ENCODE data around the gene PRDM12. TPM values are rescaled to one million over a fixed set of nuclear protein-coding genes. Genes with fewer than 3 reads are reported as not detected.

PRDM12 gene
- total and polyA plus RNA-seq, 10 donors = 0.06 to 0.07 TPM; not detected in 8

DNA sequence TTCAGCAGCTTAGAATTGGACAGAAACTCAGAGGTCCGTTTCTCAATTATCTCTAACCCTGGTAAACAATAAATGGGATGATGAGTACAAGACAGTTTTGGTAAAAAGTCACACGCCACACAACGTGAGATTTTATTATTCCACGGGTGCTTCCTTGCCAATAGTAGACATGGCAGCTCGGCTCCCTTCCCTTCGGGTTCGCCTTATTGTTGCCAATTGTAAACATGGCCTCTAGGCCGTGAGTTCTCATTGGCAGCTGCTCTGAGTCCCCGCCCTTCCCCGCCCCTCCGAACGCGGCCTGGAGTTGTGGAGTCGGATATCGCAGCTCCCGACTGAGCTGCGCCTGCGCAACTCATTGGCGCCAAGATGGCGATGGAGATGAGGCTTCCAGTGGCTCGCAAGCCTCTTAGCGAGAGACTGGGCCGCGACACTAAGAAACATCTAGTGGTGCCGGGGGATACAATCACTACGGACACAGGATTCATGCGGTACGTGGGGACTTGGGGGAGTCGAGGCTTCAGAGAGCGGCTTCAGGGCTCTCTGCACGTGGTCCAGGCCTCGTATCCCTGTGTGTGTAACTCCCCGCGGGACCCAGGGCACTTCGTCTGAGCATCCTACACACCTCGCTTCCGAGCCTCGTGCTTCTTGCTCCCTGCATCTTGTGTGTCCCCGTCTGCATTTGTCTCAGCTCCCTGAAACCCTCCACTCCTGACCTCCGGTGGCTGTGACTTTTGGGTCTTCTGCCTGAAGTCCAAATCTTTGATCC, 29.2 kb downstream of the PRDM12 start, which contains the start of gene EXOSC2:
Gene EXOSC2, plus strand, starts transcription at position 355 of the 766 bp plus-strand sequence. Its CDS starts 12 bp downstream, at position 367.
- peaks cover 0 to 35% (median 29%) of the 10 kb centered on the region in 6 donors for H3K36me3 ChIP-seq
- peak within 1 kb of the TSS; percentile 35 to 81 (median 68) for H3K27ac ChIP-seq
- peak; percentile 98 for DNase-seq
- H3K4me3 ChIP-seq = peak within 1 kb of the TSS; percentile 61 to 93 (median 88)
- 0 to 1% (median 0%) methylated on average over 37 to 40 of the region's 40 CpGs for WGBS, 5 donors
- no peaks in the 10 kb centered on the region for H3K27me3 ChIP-seq (replicated peaks in 1 of 7)
- TF ChIP-seq POLR2AphosphoS5 (IDR thresholded peaks at IDR 0.05) (peak; percentile 92 to 98 (median 96)), CTCF (IDR thresholded peaks at IDR 0.05 in 8 of 11, conservative IDR thresholded peaks at IDR 0.05 in 3 of 11) (peak in 2 of 11 experiments; percentile 11 to 23), POLR2A (IDR thresholded peaks at IDR 0.05) (peak in 1 of 3 donors; percentile 69)
- intact Hi-C loops (cut with DNase I; ENCODE audit: low total_unique reads) = no loop called here
- peaks cover 13 to 54% (median 32%) of the 10 kb centered on the region in 6 donors for H3K4me1 ChIP-seq
- H3K9me3 ChIP-seq = no peaks in the 10 kb centered on the region

DNA sequence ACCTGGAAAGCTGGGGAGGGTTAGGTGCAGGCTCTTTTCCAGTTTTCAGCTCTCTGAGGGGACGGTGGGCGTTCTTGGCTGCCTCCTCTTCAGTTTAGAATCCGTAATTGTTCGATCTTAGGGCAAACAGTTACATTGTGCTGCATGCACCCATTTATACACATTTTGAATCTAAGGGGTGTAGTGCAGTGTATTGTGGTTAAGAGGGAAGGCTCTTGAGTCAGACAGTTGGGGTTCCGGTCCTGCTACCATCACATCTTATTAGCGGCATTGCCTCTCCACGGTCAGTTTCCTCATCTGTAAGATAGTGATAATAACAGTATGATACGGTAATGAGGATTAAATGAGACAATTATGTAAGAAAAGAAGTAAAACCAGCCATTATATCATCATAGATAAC, 29.8 kb downstream of the PRDM12 start:
- WGBS, 5 donors = 0 to 2% (median 0%) methylated on average over 8 of the region's 8 CpGs
- no peak for DNase-seq
- intact Hi-C loops (cut with DNase I; ENCODE audit: low total_unique reads) = no loop called here

DNA sequence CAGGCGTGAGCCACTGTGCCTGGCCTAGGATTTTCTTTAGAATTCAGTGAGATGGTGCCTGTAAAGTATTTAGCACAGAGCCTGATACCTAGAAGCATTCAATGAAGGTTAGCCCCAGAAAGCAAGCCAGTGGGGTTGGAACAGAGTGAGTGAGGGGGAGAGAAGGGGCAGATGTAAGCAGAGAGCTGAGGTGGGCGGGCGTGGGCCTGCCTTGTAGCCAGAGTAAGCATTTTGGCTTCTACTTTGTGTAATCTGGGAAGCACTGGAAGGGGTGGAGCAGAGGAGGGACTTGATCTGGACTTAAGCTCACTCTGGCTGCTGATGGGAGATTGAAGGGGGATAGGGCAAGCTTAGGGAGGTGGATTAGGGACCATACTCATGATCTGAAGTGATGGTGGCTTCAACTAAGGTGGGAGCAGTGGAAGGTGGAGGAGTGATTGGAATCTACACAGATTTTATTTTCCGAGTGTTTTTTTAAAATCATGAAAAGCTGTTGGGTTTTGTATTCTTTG, 31.8 kb downstream of the PRDM12 start:
- Histone ChIP-seq H3K4me1 (peaks cover 13 to 65% (median 30%) of the 10 kb centered on the region in 6 donors), H3K36me3 (peaks cover 0 to 60% (median 51%) of the 10 kb centered on the region in 6 donors), H3K27ac (no peak overlapping the region), H3K9me3 (no peaks in the 10 kb centered on the region), H3K4me3 (no peak overlapping the region), H3K27me3 (replicated peaks in 1 of 7) (no peaks in the 10 kb centered on the region)
- TF ChIP-seq POLR2A (IDR thresholded peaks at IDR 0.05) (no peak), POLR2AphosphoS5 (IDR thresholded peaks at IDR 0.05) (no peak), CTCF (IDR thresholded peaks at IDR 0.05 in 8 of 11, conservative IDR thresholded peaks at IDR 0.05 in 3 of 11) (no peak)
- intact Hi-C loops (cut with DNase I; ENCODE audit: low total_unique reads) = no loop called here
- WGBS, 5 donors = 90 to 98% (median 97%) methylated on average over 4 of the region's 4 CpGs
- DNase-seq = no peak

More for the DNA sequence above, 29.8 kb downstream of the PRDM12 start:
- Histone ChIP-seq H3K27ac (peak overlapping the region in 4 of 8 donors; percentile 36 to 81 (median 68)), H3K9me3 (no peaks in the 10 kb centered on the region), H3K36me3 (peaks cover 0 to 41% (median 34%) of the 10 kb centered on the region in 6 donors), H3K4me1 (peaks cover 13 to 60% (median 32%) of the 10 kb centered on the region in 6 donors), H3K4me3 (peak overlapping the region; percentile 61 to 93 (median 88)), H3K27me3 (replicated peaks in 1 of 7) (no peaks in the 10 kb centered on the region)
- TF ChIP-seq CTCF (IDR thresholded peaks at IDR 0.05 in 8 of 11, conservative IDR thresholded peaks at IDR 0.05 in 3 of 11) = no peak
- no peak for TF ChIP-seq POLR2A (IDR thresholded peaks at IDR 0.05)
- no peak for TF ChIP-seq POLR2AphosphoS5 (IDR thresholded peaks at IDR 0.05)

- peaks cover 13 to 69% (median 32%) of the 10 kb centered on the region in 6 donors for H3K4me1 ChIP-seq
- no peak overlapping the region for H3K4me3 ChIP-seq
- H3K27me3 ChIP-seq (replicated peaks in 1 of 7) = no peaks in the 10 kb centered on the region
- WGBS, 5 donors = 83 to 95% (median 90%) methylated on average over 8 of the region's 8 CpGs
- TF ChIP-seq POLR2A (IDR thresholded peaks at IDR 0.05) (no peak), CTCF (IDR thresholded peaks at IDR 0.05 in 8 of 11, conservative IDR thresholded peaks at IDR 0.05 in 3 of 11) (no peak), POLR2AphosphoS5 (IDR thresholded peaks at IDR 0.05) (no peak)
- peaks cover 0 to 68% (median 58%) of the 10 kb centered on the region in 6 donors for H3K36me3 ChIP-seq
- no peak overlapping the region for H3K27ac ChIP-seq
- DNase-seq = peak; percentile 0
- intact Hi-C loops (cut with DNase I; ENCODE audit: low total_unique reads) = no loop called here
- no peaks in the 10 kb centered on the region for H3K9me3 ChIP-seq
Observed at GRCh38 chr9:130696996-130697395, 32.6 kb downstream of the PRDM12 start.

Measured in spleen (tissue), 11 donors.